ENCODE data around the gene RHOXF1.
"Not testable (repeated sequence)": the region's sequence is repeated elsewhere in the genome, so short reads cannot be mapped to it uniquely, and the experiment has no call there.

Gene RHOXF1

GRCh38 chrX:120077590-120077989 lies 38.1 kb downstream of the RHOXF1 start, which contains the start of gene RHOXF2B:
Gene RHOXF2B, minus strand, starts transcription at chrX:120077690. Its CDS starts 138 bp downstream, at chrX:120077552.
- DNase-seq, result not testable (repeated sequence)

GRCh38 chrX:120066169-120066568 lies 49.5 kb downstream of the RHOXF1 start:
- DNase-seq, result not testable (repeated sequence)

Measured in SW 1271 (cell line).